Kidney capillary endothelial cell (primary cell): Measurements from ENCODE around the gene AARSD1.
"Not testable (repeated sequence)": the region's sequence is repeated elsewhere in the genome, so short reads cannot be mapped to it uniquely, and the experiment has no call there.

ENCODE experiments used
- DNase-seq: peaks from one replicate; pipeline ENCODE4 v3.0.0-alpha.2; 2018; ENCODE audit warnings: low spot score

The AARSD1 gene, protein sequence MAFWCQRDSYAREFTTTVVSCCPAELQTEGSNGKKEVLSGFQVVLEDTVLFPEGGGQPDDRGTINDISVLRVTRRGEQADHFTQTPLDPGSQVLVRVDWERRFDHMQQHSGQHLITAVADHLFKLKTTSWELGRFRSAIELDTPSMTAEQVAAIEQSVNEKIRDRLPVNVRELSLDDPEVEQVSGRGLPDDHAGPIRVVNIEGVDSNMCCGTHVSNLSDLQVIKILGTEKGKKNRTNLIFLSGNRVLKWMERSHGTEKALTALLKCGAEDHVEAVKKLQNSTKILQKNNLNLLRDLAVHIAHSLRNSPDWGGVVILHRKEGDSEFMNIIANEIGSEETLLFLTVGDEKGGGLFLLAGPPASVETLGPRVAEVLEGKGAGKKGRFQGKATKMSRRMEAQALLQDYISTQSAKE

DNA sequence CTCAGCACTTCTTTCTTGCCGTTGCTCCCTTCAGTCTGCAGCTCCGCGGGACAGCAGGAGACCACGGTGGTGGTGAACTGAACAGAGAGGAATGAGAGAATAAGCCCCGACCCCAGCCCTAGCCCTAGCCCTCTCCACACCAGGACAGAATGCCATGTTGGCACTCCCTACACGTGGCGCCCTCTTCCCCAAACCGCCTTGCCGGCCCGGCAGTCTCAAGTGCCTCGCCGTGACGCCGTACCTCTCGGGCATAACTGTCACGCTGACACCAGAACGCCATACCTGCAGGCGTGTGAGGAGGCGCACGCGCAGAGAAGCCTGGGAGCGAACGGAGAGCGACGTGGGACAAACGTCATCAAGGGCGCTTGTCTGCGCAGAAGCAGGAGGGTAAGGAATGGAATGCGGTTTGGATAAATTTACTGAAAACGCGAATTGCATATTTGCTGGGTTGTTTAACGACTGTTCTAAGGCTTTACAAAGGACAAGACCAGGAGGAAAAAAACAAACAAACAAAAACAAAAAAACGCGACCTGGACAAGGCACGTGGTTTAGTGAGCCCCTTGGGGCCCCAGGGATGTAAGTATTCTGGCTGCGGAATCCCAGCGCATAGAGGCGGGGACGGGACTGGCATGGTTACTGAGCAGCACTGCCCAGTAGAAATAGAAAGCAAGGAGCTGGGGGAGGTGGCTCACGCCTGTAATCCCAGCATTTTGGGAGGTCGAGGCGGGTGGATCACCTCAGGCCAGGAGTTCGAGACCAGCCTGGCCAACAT is at the start of gene AARSD1:
AARSD1 (minus strand) TSS at position 294 of the 772 bp plus-strand sequence; CDS start at position 280, 14 bp downstream.
- DNase-seq, result peak; percentile 85

DNA sequence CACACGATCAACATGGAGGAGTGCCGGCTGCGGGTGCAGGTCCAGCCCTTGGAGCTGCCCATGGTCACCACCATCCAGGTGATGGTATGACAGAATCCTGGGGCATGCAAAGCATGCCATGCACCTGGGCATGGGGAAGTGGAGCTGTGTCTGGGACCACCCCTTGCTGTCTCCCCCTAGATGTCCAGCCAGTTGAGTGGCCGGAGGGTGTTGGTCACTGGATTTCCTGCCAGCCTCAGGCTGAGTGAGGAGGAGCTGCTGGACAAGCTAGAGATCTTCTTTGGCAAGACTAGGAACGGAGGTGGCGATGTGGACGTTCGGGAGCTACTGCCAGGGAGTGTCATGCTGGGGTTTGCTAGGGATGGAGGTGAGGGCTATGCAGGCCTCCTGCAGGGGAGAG is 49.0 kb upstream of the AARSD1 start:
- DNase-seq, result no peak

DNA sequence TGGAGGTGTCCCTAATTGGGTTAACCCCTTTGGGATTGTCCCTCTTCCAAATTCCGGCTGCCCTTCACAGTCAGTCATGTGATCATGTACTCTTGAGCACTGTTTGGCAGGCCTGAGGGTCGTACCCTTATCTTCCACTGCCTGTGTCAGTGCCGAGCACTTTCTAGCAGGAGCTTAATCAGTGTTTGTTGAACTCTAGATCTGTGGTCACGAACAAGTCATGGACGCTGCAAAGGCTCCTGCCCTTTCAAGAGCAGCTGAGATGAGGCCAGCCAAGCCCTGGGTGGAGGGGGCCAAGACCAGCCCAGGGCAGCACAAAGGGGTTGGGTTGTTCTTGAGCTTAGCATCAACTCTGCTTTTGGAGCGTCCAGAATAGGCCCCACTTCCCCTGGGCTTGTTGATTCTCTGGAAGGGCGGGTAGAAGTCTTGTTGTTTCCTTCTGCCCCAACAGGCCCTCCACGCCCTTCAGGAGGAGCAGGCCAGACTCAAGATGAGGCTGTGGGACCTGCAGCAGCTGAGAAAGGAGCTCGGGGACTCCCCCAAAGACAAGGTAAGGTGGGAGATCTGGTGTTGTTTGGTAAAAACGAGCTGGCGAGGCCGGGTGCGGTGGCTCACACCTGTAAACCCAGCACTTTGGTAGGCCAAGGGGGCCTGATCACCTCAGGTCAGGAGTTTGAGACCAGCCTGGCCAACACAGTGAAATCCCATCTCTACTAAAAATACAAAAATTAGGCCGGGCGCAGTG is 47.6 kb upstream of the AARSD1 start:
- DNase-seq, result no peak

DNA sequence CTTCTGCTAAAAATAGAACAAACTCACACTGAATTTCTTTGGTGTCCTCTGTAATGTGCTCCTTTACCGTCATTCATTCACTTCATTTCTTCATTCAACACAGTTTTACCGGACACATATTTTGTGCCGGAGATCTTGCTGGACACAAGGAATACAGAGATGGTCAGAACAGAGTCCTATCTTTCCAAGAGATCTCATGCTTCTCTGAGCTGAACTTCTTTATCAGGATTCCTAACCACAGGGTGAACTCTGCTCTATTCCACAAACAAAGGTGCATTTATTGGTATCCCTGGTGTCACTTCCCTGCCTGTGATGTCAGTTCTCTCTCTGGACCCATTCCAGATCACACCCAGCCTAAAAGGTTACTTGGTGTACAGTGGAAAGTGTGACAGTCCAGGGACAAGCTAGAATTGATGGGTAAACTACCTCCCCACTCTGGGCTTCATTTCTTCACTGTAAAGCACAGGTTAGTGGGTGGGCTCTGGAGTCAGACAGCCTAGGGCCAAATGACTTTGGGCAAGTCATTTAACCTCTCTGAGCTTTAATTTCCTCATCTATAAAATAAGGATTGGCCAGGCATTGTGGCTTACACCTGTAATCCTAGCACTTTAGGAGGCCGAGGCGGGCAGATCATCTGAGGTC is 46.5 kb upstream of the AARSD1 start:
- no peak for DNase-seq

DNA sequence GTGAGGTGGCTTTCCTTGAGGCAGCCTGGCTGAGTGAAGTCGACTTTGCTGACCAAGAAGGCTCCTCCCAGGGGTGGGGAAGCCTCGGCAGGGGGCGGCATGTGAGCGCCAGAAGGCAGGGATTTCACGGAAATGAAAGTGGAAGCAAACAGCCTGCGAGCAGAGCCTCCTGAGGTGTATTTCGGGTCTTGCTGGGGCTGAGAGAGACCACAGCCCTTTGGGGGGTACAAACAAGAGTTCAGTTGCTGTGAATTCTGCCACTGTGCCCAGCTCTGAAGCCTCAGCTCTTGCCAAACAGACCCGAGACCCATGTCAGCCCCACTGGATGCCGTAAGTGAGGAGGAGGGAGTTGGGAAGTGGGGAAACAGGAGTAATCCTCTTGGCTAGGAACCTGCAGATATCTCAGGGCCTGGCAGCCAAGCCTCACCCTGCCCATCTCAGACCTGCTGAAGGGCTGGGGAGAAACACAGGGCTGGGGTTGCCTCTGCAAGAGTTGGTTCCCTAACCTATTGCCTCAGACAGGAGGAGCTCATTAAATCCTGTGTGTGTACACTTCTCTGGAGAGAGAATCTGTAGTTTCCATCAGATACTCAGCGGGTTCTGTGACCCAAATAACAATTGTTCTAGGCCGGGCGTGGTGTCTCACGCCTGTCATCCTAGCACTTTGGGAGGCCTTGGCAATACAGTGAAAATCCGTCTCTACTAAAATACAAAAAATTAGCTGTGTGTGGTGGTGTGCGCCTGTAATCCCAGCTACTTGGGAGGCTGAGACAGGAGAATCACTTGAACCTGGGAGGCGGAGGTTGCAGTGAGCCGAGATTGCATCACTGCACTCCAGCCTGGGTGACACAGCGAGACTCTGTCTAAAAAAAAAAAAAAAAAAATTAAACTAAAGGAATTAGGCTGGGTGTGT is 42.6 kb upstream of the AARSD1 start, which contains the start of gene IFI35:
IFI35 (plus strand) TSS at position 146 of the 913 bp plus-strand sequence; CDS start at position 310, 164 bp downstream.
- DNase-seq, result peak; percentile 82

DNA sequence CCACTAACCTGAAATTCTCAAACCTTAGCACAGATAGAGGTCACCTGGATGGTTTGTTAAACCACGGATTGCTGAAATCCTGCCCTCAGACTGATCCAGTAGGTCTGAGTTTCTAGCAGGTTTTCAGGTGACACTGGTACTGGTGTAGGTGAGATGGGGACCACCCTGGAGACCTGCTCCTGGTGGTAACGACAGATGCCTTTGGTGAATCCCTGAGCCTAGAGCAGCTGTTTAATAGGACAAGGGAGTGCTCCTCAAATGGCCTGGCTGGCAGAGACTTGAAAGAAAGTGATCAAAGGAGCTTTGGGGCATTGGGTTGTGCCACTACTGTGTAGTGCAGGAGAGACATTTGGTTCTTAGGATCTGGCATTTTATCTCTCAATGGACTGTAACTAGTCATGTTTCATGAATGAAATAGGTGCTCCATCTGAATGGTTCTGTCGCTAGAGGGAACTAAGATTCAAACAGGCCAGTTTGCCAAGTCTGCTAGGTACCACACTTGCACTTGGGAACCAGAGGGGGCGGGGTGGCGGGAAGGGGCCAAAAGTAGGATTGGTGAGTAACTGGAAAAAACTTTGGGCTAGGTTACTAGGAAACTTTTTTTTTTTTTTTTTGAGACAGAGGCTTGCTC is 39.4 kb upstream of the AARSD1 start:
- no peak for DNase-seq

DNA sequence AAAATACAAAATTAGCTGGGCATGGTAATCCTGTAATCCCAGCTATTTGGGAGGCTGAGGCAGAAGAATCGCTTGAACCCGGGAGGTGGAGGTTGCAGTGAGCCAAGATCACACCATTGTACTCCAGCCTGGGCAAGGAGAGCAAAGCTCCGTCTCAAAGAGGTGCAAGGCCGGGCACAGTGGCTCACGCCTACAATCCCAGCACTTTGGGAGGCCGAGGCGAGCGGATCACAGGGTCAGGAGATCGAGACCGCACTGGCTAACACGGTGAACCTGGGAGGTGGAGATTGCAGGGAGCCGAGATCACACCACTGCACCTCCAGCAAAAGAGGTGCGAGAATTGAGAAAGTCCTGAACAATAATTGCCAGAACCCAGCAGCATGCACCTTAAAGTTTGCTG is 36.6 kb upstream of the AARSD1 start:
- DNase-seq, result not testable (repeated sequence)

DNA sequence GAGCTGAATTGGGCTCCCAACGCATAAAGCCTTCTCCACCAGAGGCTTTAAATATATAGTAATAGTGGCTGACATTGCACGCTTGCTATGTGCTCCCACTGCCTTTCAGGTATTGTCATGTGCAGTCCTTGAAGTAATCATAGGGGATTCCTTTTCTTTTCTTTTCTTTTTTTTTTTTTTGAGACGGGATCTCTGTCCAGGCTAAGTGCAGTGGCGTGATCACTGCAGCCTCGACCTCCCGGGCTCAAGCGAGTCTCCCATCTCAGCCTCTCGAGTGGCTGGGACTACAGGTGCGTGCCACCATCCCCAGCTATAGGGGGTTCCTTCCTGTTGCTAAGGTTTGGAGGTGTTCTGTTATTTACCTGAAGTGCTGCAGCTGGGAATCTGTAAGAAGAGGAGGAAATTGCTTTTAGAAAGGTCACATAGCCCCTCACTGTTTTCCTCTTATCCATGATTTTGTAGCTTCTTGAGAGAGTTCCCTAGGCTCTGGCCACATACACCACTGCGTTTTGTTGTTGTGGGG is 34.8 kb upstream of the AARSD1 start:
- no peak for DNase-seq

DNA sequence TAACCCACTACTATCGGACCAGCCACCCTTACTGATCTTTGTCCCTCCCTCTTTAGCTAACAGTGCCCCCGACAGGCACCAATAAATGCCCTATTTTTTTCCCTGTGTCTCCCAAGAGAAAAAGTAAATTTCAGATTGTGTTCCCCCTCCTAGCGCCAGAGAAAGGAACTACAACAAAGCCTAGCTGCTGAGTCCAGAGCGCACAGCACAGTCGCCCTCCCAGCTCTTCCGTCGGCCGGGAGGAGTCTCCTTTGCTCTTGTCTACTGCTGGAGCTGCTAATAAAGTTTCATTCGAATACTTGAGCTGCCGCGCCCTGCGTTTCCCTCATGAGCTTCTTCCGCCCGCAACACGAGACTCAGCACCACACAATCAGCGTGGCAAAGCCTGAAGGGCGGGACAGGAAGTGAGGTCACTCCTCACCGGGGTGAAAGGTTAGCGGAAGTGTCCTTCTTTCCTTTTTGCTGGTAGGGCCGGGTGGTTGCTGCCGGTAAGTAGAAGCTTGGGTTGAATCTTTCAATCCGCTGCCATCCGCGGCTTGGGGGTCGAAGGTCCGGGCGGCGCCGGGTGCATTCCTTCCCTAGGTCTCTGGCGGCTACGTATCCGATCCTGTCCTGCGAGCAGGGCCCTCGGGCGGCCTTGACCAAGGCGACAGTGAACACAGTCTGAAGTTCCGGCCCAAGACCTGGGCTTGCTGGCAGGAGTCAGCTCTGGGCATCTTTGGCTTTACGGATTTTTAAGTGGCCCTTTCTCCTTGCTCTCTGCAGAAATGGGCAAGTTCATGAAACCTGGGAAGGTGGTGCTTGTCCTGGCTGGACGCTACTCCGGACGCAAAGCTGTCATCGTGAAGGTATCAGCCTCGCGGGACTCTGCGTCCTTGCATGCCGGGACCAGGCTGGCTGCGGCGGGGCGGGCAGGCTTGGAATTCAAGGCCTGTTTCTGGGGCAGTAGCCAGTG is 34.0 kb upstream of the AARSD1 start, which contains the start of gene RPL27:
RPL27 (plus strand) TSS at position 436 of the 955 bp plus-strand sequence; CDS start at position 768, 332 bp downstream.
- peak; percentile 99 for DNase-seq

DNA sequence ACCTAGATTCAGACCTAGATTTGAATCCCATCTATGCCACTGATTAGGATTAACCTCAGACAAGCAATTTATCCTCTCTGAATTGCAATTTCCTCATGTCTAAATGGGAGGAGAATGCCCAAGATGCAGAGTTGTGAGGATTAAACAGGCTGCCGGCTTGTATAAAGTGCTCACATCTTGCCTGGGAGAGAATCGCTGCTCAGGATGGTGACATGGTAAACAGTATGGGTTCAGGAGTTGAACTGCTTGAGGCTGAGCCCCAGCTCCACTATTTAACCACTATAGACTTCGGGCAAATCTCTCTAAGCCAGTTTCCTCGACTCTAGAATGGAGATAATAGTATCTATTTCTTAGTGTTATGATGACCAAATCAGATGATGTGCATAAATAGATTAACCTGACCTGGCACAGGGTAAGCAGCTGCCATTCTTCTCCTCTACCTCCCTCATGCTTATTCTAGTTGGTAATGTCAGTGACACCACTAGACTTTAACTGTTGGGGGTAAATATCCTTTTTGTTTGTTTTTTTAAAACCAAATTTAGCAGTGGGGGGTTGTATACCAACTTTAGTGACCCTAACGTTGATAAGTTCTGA is 33.2 kb upstream of the AARSD1 start:
- no peak for DNase-seq

DNA sequence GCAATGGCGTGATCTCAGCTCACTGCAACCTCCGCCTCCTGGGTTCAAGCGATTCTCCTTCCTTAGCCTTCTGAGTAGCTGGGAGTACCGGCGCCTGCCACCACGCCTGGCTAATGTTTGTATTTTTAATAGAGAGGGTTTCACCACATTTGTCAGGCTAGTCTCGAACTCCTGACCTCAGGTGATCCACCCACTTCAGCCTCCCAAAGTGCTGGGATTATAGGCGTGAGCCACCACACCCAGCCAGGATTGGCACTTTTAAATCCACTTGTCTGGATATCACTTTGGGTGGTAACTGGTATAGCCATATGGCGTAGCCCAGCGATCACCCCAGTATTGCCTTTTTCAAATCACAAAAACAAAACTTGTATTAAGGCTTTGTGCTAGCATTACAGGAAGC is 29.7 kb upstream of the AARSD1 start:
- not testable (repeated sequence) for DNase-seq

DNA sequence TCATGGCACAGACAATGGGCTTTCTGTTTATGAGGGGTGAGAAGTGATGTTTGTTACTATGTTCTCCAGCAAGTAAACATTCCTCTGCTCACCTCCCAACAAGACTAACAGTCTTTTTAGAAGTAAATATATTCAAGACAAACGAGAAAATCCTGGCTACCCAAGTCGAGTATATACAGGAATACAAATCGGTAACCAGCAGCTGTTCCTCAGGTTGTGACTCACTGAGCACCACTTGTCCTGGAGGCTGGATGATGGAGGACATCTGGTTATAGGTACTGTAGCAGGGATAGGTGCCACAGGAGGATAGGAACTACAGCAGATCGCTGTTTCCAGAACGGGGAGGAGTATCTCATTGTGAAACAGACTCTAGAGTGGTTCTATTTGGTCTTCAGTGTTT is 28.6 kb upstream of the AARSD1 start:
- no peak for DNase-seq

DNA sequence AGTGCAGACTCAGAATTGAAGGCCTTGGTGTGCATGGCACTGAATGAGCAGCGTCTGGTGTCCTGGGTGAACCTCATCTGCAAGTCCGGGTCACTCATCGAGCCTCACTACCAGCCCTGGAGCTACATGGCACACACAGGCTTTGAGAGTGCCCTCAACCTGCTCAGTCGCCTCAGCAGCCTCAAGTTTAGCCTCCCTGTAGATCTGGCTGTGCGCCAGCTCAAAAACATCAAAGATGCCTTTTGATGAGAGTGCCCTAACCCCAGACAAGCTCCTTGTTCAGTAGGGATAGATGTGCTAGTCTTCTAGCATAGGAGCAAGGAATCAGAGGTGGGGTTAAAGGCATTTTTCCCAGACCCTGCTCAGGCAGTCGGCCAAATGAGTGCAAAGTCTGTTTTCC is 27.2 kb upstream of the AARSD1 start:
- no peak for DNase-seq

DNA sequence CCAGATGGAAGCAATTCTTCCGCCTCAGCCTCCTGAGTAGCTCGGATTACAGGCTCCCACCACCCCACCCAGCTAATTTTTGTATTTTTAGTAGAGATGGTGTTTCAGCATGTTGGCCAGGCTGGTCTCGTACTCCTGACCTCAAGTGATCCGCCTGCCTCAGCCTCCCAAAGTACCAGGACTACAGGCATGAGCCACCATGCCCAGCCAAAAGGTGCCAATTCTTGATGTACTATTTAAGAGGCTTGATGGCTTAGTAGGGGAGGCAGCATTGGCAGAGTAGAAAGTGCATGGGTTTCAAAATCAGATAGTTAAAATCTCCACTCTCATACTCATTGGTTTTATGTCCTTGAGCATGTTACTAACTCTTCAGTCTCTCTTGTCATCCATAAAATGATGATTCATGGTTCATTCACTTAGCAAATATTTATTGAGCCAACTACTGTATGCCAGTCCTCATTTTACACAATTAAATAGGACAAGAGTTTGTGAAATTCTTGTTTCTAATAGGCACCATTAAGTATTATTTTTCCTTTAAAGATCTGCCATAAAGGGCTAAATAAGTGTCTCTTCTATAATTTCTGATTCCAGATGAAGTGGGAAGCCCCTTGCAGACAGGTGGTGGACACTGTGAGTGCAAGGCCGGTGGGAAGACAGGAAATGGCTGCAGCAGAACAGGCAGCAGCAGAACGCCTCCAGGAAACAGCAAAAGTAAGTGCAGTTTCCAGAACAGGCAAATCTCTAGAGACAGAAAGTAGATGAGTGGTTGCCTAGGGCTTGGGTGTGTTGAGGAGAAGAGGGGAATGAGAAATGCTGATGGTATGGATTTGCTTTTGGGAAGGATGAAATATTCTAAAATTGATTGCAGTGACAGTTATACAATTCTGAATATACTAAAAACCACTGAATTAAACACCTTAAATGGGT is 25.7 kb upstream of the AARSD1 start:
- DNase-seq, result no peak

DNA sequence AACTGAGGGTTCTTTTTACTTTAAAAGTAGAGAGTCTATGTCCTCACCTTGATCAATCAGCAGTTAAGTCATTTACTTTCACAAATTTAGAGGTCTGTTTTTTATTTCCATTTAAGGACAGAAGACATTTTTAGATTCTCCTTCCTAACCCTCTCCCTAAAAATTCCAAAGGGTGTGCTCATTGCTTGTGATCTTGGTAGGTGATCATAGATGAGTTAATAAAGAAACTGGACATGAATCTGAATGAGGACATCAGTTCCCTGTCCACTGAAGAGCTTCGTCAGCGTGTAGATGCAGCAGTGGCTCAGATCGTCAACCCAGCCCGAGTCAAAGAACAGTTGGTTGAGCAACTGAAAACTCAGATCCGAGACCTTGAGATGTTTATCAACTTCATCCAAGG is 24.9 kb upstream of the AARSD1 start:
- DNase-seq, result no peak

DNA sequence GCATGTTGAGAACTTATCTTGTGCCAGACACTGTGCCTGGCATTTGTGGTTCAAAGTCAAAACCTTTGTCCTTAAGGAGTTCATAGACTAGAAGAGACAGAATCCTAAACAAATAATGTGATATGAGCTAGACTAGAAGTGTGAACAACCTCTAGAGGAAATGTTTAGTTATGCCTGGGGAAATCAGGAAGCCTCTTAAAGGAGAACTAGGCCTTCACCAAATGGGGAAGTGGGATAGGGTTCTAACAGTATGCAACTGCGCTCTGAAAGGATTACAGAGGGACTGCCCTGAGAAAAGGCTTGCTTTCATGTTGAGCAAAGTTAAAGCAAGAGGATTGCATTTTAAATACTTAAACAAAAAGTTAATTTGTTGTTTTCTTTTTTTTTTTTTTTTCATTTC is 21.0 kb upstream of the AARSD1 start:
- no peak for DNase-seq

DNA sequence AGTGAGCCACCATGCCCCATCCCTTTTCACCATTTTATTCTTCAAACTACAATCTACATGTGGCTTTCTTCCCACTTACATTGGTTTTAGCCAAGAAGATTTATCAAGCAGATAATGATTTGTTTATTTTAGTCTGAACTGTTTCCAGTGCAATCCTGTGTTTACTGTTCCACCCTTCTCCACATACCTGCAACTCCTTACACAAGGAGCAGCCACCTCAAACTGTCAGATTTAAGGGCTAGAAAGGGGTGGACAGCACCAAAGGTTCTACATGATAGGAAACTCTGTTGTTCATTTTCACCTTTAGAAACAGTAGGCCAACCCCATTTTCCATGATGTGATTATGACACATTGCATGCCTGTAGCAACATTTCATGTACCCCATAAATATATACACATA is 18.0 kb upstream of the AARSD1 start:
- DNase-seq, result no peak
